ENCODE measurements around the gene SCAMP5.

SCAMP5 gene

DNA sequence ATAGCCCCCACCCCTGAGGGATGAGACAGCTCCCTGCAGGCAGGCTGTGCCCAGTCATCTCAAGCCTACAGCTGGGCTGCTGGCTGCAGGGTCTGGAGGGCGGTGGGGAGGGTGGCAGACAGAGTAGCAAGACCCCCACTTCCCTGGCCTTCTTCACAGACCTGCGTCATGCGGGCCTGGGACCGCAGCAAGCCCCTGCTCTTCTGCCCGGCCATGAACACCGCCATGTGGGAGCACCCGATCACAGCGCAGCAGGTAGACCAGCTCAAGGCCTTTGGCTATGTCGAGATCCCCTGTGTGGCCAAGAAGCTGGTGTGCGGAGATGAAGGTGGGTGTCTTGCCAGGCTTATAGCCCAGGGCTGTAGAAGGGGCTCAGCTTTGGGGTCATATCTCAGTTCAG lies 53.0 kb downstream of the SCAMP5 start:
- DNase-seq (ENCODE audit: low spot score) = no peak

GRCh38 chr15:75049392-75049791 lies 54.0 kb downstream of the SCAMP5 start:
- peak; percentile 52 for DNase-seq (ENCODE audit: low spot score)

- no peak for DNase-seq (ENCODE audit: low spot score)
Measured at GRCh38 chr15:75050283-75050682, 54.9 kb downstream of the SCAMP5 start.

DNA sequence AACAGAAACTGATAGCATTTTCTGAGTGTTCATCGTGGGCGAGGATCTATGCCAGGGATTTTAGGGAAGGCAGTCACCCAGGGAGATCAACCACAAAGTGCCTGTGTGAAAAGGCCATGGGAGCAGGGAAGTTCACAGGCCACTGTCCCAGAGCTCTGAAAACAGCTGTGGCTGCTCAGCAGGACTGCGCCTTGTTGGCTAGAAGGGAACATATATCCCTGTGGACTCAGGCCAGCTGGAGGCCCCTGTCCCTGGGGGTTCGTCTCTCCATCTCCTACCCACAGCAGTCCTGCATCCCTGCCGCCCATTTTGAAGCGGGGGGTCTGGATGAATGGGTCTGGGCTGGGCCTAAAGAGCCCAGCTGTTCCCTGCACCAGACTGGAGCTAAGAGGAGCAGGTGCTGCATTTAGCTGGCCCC lies 55.8 kb downstream of the SCAMP5 start:
- DNase-seq (ENCODE audit: low spot score) = no peak

- DNase-seq (ENCODE audit: low spot score) = no peak
Measured at GRCh38 chr15:75051711-75052110, 56.3 kb downstream of the SCAMP5 start.

DNA sequence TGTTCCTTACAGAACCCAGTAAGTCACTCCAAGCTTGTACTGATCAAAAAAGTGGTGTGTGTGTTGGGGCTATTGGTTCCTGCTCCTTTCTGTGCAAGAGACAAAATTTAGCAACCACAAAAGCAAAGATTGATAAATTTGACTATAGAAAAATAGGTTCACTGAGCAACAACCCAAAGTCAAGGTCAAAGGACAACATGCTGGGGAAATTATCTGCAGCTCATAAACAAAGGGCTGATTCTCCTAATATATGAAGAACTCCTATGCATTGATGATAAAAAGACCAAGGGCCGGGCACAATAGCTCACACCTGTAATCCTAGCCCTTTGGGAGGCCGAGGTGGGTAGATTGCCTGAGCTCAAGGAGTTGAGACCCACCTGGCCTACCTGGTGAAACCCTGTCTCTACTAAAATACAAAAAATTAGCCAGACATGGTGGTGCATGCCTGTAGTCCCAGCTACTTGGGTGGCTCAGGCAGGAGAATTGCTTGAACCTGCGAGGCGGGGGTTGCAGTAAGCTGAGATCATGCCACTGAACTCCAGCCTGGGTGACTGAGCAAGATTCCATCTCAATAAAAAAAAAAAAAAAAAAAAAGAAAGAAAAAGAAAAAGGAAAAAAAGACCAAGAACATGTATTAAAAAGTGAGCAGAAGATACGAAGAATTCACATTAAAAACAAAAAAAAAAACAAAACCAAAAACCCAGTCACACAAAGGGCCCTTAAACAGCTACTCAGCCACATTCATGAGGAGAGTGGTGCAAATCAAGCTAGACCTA lies 57.8 kb downstream of the SCAMP5 start:
- DNase-seq (ENCODE audit: low spot score) = no peak

DNA sequence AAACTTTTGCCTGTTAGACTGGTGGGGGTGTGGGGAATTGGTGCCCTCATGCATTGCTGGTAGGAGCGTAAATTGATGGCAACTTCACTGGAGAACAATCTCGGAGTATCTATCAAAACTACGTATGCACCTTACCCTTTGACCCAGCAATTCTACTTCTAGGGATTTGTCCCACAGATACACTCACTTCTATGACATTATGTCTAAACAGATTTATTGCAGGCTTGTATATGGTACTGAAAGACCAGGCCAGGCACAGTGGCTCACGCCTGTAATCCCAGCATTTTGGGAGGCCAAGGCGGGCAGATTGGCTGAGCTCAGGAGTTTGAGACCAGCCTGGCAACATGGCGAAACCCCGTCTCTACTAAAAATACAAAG lies 58.4 kb downstream of the SCAMP5 start:
- DNase-seq (ENCODE audit: low spot score) = no peak

GRCh38 chr15:75054172-75054897 lies 59.0 kb downstream of the SCAMP5 start:
- peak; percentile 75 for DNase-seq (ENCODE audit: low spot score)

GRCh38 chr15:75056036-75056435 lies 60.7 kb downstream of the SCAMP5 start:
- no peak for DNase-seq (ENCODE audit: low spot score)

- DNase-seq (ENCODE audit: low spot score) = no peak
Measured at GRCh38 chr15:75058127-75058905, 63.0 kb downstream of the SCAMP5 start.

DNA sequence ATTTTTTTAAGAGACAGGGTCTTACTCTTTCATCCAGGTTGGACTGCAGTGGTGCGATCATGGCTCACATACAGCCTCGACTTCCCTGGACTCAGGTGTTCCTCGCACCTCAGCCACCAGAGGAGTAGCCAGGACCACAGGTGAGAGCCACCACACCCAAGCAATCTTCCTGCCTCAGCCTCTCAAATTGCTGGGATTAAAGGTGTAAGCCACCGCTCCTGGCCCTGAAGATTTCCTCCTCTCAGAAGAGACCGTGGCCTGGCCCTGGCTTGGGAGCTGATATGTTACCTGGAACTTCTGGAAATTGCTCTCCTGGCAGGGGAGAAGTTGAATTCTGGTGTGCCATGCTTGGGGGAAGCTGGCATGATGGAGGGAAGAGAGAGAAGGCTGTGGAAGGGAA lies 64.2 kb downstream of the SCAMP5 start:
- no peak for DNase-seq (ENCODE audit: low spot score)

- no peak for DNase-seq (ENCODE audit: low spot score)
Measured at GRCh38 chr15:75061272-75061671, 65.9 kb downstream of the SCAMP5 start.

GRCh38 chr15:75062706-75063105 lies 67.3 kb downstream of the SCAMP5 start:
- no peak for DNase-seq (ENCODE audit: low spot score)

GRCh38 chr15:75063338-75063737 lies 68.0 kb downstream of the SCAMP5 start:
- no peak for DNase-seq (ENCODE audit: low spot score)

- no peak for DNase-seq (ENCODE audit: low spot score)
Measured at GRCh38 chr15:75063889-75064288, 68.5 kb downstream of the SCAMP5 start.

GRCh38 chr15:75064846-75065245 lies 69.5 kb downstream of the SCAMP5 start:
- DNase-seq (ENCODE audit: low spot score) = no peak

GRCh38 chr15:75065467-75065850 lies 70.1 kb downstream of the SCAMP5 start:
- no peak for DNase-seq (ENCODE audit: low spot score)

GRCh38 chr15:75065851-75066509 lies 70.6 kb downstream of the SCAMP5 start:
- DNase-seq (ENCODE audit: low spot score) = no peak

- DNase-seq (ENCODE audit: low spot score) = no peak
Measured at GRCh38 chr15:75067123-75067830, 71.9 kb downstream of the SCAMP5 start.

- DNase-seq (ENCODE audit: low spot score) = no peak
Measured at GRCh38 chr15:75068748-75069147, 73.4 kb downstream of the SCAMP5 start.

DNA sequence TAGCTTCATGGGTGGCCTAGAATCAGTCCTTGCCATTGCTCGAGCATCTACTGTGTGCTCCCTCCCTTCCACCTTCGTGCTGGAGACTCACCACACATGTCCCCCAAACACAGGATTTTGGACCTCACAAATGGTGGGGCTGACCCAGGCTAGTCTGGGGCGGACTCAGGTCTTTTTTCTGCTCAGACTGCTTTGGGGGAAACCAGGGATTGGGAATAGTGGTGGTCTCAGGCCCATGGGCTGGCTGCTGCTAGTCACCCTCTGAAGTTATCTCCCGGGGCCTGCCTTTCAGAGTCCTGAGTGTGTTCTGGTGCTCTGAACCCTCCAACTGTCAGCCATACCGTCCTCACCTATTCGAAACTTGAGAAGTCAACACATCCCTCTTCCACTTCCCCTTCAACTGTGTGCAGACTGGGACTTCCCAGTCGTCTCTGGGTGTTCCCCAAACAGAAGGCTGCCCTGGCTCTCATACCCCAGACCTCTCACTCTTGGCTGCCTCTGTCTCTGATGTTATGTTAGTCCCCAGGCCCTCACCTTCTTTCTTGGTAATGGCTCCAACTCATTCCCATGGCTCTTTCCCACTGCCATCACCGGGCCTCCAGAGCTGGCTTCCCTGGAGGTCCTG lies 74.0 kb downstream of the SCAMP5 start:
- DNase-seq (ENCODE audit: low spot score) = peak; percentile 65

All from pons (tissue), 1 donor.